GM21515 (cell line): ENCODE data around the gene FMN1.
"Not testable (repeated sequence)": the region's sequence is repeated elsewhere in the genome, so short reads cannot be mapped to it uniquely, and the experiment has no call there.

ENCODE experiments used
- ATAC-seq: cut with Tn5 transposase; IDR thresholded peaks from one replicate; pipeline ENCODE4 v1.9.1; 2021; ENCODE audit not compliant: unreplicated experiment

FMN1 gene

DNA sequence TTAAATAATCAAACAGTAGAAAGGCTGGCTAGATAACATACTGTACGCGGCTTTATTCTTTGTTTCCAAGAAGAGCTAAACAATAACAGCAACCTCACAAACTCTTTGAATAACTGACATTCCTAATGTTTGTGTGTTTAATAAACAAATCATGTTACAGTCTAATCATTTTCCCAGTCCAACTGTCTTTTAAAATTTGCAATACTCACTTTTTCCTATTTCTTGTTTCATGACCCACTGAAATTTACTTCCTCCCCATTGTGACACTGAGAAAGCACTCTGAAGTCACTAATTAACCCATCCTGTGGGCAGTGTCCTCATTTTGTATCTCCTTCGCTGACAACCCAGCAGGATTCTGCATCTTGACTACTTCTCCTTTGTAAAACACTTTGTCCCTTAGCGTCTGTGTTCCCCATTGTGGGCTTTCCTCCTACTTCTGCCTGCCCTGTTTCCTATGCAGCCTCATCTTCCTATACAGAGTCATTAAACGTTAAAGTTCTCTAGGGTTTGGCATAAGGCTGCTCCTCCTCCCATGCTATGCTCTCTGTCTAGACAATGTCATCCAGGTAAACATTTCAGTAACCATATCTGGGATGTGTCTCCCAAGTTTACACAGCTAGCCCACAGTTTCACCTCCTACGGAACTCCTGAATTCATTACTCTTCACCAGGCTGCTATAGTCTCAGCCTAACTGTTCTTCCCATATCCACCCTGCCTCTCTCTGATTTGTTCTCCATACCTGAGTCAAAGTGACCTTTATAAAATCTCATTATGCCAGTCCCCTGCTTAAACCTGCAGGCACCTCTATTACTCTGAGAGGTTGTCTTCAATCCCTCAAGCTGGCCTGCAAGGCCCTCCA, 327.8 kb downstream of the FMN1 start:
- no peak for ATAC-seq

DNA sequence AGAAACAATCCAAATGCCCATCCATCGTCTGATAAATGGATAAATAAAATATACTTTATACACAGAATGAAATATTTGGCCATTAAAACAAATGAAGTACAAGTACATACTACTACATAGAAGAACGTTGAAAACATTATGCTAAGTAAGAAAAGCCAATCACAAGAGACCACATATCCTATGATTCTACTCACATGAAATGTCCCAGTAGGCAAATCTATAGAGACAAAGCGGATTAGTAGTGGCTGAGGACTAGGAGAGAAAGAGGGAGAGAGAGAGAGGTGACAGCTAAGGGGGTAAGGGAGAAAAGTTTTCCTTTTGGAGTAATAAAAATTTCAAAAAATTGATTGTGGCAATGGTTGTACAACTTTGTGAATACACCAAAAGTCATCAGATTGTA, 329.7 kb downstream of the FMN1 start:
- ATAC-seq = no peak

DNA sequence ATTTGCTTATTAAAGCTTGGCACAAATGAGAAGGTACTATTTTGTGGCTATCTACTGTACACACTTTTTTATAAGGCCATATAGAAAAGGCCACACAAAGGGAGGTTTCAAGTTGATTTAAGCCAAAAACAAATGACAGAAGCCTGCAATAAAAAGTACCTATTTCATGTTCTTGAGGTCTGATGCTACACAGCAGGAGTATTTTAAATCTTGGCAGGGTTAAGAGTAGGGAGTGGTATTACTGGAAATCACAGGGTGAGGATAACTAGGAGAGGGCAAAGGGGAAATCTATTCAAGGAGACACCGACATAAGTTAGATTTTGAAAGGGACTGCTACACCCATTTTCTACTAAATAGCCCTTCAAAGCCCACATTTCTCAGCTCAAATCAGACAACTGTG, 330.5 kb downstream of the FMN1 start:
- no peak for ATAC-seq

DNA sequence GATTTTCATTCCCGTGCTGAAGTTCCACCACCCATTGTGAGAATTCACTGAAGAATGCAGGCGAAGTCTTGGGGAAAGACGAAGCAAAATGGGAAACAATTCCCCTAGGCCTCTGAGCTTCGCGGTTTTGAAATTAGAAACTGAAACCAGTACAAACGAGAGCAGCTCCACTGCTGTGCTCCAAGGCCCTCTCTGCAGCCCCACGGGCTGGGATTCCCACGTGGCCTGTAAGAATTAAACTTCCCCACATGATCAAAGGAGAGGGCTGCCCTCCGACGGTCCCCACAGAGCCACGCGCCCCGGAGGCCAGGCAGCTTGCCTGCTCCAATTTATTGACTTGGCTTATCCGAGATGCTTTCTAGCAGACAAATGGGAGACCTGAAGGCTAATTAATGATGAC, 332.8 kb downstream of the FMN1 start:
- ATAC-seq = no peak

DNA sequence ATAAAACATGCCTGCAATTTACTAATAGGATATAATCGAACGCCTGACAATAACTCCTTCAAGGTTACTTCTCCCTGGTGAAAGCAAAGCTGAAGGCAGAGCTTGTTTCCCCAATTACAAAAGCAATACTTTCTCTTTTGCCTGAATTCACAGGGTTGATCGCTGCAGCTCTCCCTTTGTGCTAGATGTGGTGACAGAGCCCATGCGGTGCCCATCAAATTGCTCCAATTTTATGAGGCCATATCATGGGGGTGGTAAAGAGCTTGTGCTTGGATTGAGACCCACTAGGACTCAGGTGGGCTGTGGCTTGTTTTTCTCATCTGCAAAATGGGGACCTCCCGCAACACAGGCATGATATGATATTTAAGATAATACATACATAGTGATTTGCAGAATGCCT, 333.3 kb downstream of the FMN1 start:
- no peak for ATAC-seq

DNA sequence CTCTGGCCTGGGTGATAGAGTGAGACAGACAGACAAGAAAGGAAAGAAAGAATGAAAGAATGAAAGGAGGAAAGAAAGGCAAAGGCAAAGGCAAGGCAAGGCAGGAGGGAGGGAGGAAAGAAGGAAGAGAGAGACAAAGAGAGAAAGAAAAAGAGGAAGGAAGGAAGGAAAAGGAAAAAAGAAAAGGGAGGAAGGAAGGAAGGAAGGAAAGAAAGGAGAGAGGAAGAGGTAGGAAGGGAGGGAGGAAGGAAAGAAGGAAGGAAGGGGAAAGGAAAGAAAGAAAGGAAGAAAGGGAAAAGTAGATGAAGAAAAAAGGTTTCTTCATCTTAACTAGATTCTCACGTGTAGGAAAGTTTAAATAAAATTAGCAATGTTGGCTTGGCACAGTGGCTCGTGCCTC, 334.5 kb downstream of the FMN1 start:
- ATAC-seq = no peak

DNA sequence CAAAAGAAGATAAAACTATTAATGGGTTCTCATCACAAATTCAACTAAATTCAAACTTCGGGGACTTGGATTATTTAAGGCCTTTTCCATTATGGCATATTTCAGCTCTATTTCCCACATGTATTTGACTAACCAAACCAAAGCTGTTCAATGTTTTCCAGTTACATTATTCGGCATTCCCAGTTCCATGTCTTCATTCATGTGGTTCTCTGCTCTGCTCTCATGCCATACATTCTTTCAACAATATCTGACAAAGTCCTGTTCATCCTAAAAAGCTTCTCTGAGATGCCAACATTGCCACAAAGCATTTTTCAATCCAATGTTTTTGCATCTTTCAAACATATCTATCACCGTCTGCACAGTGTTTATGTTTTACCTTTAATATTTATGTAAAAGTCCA, 335.3 kb downstream of the FMN1 start:
- no peak for ATAC-seq

DNA sequence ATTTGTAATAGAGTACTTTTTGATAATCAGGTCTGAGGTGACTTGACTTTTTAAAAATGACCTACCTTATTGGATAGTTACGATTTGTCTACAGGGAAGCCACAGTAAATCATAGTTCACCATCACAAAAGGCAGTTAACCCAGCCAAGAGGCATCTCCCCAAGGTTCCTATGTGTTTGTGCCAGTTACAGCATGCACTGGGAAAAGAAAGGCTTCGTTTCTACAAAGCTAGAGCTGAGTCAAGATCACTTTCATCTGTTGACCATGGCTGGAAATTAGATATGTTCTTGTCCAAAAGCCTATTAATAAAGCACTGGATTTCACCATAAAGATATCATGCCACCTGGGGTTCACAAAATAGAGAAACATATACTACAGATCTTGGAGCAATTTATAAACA, 336.8 kb downstream of the FMN1 start:
- no peak for ATAC-seq

DNA sequence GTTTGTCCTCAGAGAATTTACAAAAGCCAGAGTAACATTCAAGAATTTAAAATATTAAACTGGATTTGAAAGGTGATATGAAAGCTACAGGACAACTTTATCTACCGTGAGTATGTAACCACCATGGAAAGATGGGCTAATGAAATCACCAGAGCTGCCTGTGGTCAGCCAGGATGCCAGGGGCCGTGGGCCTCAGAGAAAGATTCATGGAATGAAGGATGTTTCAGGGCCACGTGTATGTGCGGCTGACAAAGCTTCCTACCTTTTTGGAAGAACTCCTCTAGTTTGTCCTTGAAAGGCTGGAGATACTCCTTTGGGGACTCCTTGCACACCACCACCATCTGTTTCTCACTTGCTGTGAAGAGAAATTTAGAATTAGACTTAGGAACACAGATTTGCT, 337.8 kb downstream of the FMN1 start:
- no peak for ATAC-seq

DNA sequence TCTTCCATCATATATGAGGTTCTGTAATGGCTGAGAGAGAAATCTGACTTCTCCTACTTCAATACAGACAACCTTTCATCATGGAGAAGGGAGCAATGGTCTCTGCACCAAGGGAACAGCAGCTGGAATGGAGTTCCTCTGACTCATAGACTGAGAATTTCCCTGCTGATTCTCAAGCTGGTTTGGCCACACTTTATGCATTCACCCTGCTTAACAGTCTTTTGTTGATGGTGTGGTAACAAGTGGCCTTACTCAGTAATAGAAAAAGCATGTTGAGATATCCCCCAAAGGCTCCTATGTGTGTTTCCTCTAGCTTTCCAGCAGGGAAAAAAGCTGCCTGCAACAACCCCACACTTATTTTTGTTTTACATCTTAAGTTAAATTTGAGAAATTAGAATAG, 338.6 kb downstream of the FMN1 start:
- ATAC-seq = no peak

DNA sequence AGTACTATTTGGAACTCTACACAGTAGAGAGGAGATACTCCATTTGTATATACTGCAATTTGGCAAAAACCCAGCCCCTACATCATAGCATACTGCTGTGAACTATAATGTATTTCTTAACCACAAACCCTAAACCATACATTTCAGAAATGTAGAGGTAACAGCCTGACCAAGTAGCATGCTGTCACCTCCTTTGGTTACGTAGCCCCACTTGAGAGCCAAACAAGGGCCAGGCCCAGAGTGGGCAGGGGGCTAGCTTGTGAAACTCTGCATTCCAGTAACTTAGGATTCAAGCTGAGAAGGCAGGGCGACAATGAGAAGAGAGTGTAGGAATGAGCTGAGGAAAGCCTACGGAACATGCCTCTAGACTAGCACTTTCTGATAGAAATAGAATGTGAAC, 340.9 kb downstream of the FMN1 start:
- ATAC-seq = no peak

DNA sequence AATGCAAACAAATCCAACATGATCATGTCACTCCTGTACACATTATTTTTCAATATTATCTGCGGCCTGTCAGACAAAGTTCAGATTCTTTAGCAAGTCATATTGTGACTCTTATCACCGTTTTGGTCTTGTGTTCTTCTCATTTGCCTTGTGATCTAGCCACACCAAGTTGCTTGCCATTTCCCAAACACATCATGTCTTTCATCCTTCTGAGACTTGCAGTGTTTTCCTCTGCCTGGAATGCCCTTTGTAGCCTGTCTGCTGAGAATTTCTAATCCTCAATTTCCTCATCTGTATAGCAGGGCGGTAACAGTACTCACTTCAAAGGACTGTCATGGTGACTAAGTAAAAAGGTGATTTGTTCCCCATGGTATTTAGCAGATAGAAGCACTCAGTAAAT, 341.7 kb downstream of the FMN1 start:
- ATAC-seq = no peak

DNA sequence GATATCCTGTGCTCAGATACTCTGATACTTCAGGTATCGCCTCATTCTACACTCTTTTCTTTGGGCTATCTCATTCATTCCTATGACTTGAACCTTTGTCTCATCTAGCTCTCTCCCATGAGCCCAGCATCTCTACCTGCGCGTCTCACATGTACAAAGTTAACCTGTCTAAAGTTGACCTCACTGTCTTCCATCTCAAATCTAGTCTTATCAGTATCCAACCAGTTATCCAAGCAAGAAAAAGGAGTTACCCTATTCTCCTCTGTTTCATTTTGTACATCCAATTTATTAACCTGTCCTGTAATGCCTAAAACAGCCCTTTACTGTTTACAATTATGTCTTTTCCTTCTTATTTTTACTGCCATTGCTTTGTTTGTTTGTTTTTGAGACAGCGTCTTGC, 342.5 kb downstream of the FMN1 start:
- no peak for ATAC-seq

DNA sequence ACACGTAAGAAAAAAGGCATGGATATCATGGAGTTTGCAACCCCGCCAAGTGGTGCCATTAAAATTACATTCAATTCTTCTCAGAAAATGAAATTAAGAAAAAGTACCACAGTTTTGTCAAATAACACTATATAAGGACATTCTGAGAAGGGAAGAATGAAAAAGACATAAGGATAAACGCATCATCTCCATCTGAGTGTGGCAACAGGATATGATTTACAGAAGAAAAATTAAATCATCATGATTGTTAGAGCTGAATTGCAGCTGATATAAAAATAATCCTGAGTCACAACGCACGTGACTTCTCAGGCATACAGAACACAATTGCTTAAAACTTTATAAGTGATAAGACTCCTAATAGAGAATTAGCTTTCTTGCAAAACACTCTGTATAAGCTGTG, 342.9 kb downstream of the FMN1 start:
- no peak for ATAC-seq

DNA sequence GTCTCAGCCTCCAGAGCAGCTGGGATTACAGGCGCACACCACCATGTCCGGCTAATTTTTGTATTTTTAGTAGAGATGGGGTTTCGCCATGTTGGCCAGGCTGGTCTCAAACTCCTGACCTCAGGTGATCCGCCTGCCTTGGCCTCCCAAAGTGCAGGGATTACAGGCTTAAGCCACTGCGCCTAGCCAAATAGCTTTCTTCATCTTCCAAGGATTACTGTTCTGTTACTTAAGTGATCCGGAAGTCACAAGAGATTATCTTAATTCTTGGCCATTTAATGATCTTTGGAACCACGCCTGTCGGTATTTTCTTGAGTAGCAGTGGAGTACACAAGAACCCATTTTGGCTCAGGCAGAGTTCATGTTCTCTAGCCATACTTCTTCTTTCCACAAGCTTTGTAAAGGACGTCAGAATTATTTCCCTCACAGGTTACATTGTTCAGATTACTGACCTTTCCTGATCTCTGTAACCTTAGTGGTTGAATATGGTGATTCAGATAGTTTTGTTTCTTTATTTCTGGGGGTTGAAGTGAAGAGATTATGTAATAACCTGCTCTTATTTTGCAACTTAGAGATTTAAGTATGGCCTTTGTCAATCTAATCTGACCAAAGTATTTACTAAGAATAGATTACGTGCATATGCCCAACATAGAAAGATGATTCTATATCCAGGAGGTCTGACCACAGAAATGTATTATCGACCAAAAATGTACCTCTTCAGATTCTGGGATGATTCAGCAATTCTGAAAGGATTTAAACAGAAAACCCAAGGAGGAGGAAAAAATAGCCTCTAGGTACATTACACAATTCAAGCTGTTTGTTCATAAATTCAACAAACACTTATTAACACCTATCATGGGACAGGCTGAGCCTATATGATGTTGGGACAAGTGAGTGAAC, 344.5 kb downstream of the FMN1 start:
- ATAC-seq = no peak

DNA sequence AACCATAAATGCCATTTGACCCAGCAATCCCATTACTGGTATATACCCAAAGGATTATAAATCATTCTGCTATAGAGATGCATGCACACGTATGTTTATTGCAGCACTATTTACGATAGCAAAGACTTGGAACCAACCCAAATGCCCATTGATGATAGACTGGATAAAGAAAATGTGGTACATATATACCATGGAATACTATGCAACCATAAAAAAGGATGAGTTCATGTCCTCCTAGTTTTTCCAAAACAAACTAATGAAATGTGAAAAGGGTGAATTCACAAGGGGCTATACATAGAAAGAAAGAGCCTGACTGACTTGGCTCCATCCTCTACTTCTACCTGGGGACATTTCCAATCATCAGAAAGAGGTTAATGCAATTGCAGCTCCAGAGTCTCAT, 347.8 kb downstream of the FMN1 start:
- ATAC-seq = not testable (repeated sequence)

DNA sequence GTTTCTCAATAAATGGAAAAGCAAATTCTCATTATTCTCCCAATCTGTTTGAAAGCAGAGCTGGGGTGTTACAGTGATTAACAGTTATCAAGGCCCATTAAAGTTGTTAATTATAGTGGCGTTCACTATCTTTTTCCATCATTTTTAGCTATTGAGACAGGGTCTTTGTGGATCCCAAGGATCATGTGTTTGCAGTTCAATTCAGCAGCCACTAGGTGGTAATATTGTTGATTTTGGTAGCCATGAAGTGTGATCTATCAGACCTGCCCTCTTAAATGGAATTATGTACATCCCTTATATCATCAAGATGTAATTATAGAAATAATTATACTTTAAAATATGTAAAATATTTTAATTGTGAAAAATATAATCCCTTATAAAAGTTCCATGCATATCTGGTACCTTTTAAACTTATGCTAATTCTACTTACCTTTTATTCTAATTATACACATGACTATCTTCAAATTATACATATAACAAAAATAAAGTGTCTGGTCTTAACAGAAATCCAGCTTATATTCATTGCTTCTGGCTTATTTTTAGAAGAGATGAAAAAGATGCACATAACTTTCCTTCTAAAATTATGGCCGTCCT, 350.3 kb downstream of the FMN1 start:
- ATAC-seq = no peak

DNA sequence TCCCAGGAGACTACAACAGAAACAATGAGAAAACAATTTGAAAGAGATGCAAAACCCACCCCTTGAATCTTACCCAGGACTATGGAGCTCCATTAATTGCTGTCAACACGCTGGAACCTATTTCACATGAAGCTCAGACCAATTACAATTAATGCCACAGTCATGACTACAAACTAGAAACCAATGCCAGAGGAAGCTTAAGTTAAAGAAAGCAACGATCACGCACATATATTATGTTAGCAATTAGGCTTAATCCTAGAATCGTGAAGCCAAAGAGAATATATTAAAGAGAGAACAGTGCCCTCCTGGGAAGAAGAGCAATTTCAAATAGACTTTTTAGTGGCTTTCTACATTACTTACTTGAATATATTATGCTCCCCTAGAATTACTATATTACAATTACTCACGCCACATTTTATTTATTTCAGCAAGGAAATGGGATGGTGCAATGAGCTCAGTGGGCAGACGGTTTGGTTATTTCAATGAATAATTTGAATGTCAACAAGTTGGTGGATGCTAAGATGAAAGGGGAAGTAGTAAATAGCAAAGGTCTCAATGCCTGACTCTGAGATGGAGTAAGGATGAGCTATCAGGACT, 351.2 kb downstream of the FMN1 start:
- no peak for ATAC-seq

DNA sequence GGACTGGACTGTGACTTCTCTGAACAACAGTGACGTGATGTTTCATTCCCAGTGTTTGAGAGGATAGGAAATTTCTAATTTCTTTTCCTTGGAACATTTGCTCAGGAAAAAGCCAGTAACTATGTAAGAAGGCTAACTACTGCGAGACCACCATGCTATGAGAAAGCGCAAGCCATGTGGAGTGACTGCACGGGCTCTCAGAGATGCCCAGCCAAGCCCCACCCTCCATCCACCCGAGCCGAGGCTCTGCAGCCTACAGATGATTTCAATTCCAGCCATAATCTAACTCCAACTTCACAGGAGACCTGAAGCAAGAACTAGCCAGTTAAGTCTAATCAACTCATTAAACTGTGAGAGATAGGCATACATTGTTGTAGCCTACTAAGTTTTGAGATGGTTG, 352.4 kb downstream of the FMN1 start:
- ATAC-seq = no peak

DNA sequence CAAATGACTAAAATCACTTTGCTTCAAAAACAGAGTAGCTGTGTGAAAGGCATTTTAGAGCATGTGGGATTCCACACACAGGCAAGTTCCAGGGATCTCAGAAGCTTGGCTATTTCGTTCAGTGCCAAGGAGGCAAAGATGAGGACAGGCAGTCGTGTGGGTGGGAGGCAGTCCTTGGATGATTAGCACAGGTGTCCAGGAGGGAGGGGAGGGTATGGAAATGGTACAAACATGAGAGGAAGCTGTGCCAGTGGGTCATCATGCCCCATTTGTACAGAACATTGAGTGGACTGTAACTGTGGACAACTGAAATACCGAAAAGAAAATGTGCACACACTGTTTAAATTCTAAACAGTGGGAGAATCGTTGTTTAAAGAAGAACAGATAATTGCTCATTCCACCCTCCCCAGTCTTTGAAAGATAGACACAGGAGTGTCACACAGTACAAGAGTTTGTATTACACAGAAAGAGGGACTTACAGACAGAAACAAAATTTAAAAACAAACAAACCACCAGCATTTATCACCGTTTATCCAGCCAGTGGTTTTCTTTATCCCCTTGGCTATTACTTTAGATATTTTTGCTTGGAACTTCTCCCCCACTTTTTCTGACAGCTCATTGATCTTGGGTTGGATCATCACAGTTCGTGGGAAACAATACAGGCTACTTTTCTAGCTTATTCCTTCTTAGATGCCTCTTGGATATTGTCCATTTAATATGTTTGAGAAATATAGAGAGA, 353.8 kb downstream of the FMN1 start:
- ATAC-seq = no peak

DNA sequence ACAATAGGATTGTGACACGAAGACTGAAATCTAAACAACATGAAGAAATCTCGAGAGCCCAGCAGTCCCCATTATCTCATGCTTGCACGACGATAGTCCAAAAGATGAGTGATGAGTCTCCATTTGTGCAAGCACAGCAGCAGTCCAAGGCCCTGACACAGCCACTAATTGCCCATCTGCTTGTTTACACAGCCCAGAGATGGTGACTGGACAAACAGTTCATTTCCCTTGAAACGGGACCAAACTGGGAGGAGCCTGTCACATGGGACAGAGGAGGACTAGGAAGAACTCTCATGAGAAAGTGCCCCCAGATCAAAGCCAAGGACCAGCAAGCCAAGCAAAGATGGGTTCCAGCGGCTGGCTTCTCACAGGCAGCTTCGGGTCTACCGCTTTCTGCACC, 355.7 kb downstream of the FMN1 start:
- no peak for ATAC-seq
